ENCODE measurements around the gene STRA6.

DNA sequence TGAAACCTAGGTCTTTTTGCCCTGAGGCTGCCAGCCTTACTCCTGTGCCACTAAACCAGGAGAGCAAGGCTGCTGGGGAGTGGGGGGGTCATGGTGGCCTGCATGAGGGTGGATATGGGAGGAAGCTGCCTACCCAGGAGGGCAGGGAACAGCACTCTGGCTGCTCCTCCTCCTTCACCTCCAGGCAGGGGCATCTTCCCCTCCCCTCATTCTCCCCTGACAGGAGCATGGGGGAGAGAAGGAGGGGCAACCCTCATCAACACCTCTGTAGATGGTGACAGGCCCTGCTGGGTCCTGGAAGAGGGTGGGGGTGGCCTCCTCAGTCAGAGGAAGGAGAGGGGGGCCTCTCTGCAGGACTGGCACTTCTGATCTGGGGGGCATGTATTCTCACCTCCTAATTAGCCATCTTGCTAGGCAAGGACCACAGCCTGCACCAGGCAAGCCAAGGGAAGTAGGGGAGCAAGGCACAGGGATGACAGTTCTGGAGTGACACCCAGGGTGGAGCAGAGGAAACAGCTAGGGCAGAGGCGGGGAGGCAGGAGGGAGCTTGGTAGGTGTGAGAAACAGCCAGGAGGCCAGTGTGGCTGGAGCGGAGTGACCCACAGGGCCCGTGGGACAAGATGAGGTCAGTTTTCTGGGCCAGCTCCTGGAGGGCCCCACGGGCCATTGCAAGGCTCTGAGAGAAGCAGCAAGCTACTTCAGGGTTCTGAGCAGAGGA is 38.5 kb upstream of the STRA6 start:
- TF ChIP-seq, protein P1, sequence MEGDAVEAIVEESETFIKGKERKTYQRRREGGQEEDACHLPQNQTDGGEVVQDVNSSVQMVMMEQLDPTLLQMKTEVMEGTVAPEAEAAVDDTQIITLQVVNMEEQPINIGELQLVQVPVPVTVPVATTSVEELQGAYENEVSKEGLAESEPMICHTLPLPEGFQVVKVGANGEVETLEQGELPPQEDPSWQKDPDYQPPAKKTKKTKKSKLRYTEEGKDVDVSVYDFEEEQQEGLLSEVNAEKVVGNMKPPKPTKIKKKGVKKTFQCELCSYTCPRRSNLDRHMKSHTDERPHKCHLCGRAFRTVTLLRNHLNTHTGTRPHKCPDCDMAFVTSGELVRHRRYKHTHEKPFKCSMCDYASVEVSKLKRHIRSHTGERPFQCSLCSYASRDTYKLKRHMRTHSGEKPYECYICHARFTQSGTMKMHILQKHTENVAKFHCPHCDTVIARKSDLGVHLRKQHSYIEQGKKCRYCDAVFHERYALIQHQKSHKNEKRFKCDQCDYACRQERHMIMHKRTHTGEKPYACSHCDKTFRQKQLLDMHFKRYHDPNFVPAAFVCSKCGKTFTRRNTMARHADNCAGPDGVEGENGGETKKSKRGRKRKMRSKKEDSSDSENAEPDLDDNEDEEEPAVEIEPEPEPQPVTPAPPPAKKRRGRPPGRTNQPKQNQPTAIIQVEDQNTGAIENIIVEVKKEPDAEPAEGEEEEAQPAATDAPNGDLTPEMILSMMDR (IDR thresholded peaks at IDR 0.05): no peak
- TF ChIP-seq EZH2 (IDR thresholded peaks at IDR 0.05; ENCODE audit: borderline replicate concordance, insufficient read depth, low read depth, low read length, poor library complexity, severe bottlenecking): no peak
